Fibroblast of mammary gland (primary cell): ENCODE measurements around the gene GALNT10.

ENCODE experiments used
- DNase-seq: peaks from one replicate; pipeline ENCODE4 v3.0.0-alpha.2; 2010; ENCODE audit warnings: low read depth
- H3K4me3 ChIP-seq: 2 replicates; pipeline ENCODE4 v1.5.1; 2011; ENCODE audit warnings: low read depth, mild to moderate bottlenecking, low read length, moderate library complexity; ENCODE audit not compliant: control insufficient read depth
- CTCF ChIP-seq: conservative IDR thresholded peaks from 2 replicates; pipeline ENCODE4 v1.5.1; 2011; ENCODE audit warnings: low read depth, low read length, inconsistent platforms; ENCODE audit not compliant: control insufficient read depth, insufficient read depth

GALNT10 gene

GRCh38 chr5:154456540-154456939 lies 266.0 kb downstream of the GALNT10 start:
- H3K4me3 ChIP-seq = no peak overlapping the region
- TF ChIP-seq CTCF = no peak
- no peak for DNase-seq

- no peak overlapping the region for H3K4me3 ChIP-seq
- TF ChIP-seq CTCF = no peak
- no peak for DNase-seq
Observed at GRCh38 chr5:154459015-154459414, 268.5 kb downstream of the GALNT10 start.

- DNase-seq = no peak
- no peak overlapping the region for H3K4me3 ChIP-seq
- TF ChIP-seq CTCF = no peak
Observed at GRCh38 chr5:154460172-154460571, 269.6 kb downstream of the GALNT10 start.

GRCh38 chr5:154461531-154461930 lies 271.0 kb downstream of the GALNT10 start:
- H3K4me3 ChIP-seq = no peak overlapping the region
- DNase-seq = peak; percentile 61
- TF ChIP-seq CTCF = peak; percentile 28

- TF ChIP-seq CTCF = no peak
- no peak for DNase-seq
- H3K4me3 ChIP-seq = no peak overlapping the region
Observed at GRCh38 chr5:154464438-154464837, 273.9 kb downstream of the GALNT10 start.

- H3K4me3 ChIP-seq = no peak overlapping the region
- no peak for TF ChIP-seq CTCF
- peak; percentile 88 for DNase-seq
Observed at GRCh38 chr5:154465169-154465568, 274.6 kb downstream of the GALNT10 start.

GRCh38 chr5:154466147-154466546 lies 275.6 kb downstream of the GALNT10 start:
- no peak for TF ChIP-seq CTCF
- DNase-seq = no peak
- H3K4me3 ChIP-seq = no peak overlapping the region
